GM12878 (cell line): Measurements from ENCODE around the gene DPEP1. TPM values are rescaled to one million over a fixed set of nuclear protein-coding genes. Genes with fewer than 3 reads are reported as not detected.

ENCODE experiments used
- BCL11A ChIP-seq: IDR thresholded peaks from 2 replicates; pipeline ENCODE4 v1.6.1; 2011; ENCODE audit warnings: low read depth, low read length
- CBX3 ChIP-seq: fragments of 200-600 bp; sonication (generic); IDR thresholded peaks from 2 replicates; pipeline ENCODE4 v1.6.1; 2016; ENCODE audit warnings: low read depth, borderline replicate concordance
- DPF2 ChIP-seq: fragments of 450-650 bp; IDR thresholded peaks from 2 replicates; pipeline ENCODE4 v1.6.1; 2017; ENCODE audit warnings: mild to moderate bottlenecking
- HDAC6 ChIP-seq: fragments of 200-600 bp; sonication (generic); IDR thresholded peaks from one replicate; pipeline ENCODE4 v1.8.0; 2017; ENCODE audit warnings: antibody characterized with exemption; ENCODE audit not compliant: unreplicated experiment
- IKZF2 ChIP-seq, 2 experiments: fragments of 450-650 bp; IDR thresholded peaks; 2 replicates each; pipeline ENCODE4 v1.6.1; 2017; ENCODE audit warnings: mild to moderate bottlenecking in 2 of 2, moderate library complexity in 2 of 2
- JUNB ChIP-seq: IDR thresholded peaks from 2 replicates; pipeline ENCODE4 v1.6.1; 2016; ENCODE audit warnings: antibody characterized with exemption, mild to moderate bottlenecking
- MEF2B ChIP-seq: fragments of 450-650 bp; IDR thresholded peaks from 2 replicates; pipeline ENCODE4 v1.6.1; 2018; ENCODE audit warnings: mild to moderate bottlenecking, moderate library complexity; ENCODE audit not compliant: partially characterized antibody, poor library complexity, severe bottlenecking
- MXI1 ChIP-seq: fragments of 150-350 bp; IDR thresholded peaks from 2 replicates; pipeline ENCODE4 v1.6.1; 2011; ENCODE audit warnings: low read depth, mild to moderate bottlenecking, inconsistent platforms, low read length, improper control_type of control experiment
- NFYB ChIP-seq: IDR thresholded peaks from 2 replicates; pipeline ENCODE4 v1.6.1; 2011; ENCODE audit warnings: low read depth, mild to moderate bottlenecking, low read length, improper control_type of control experiment, moderate library complexity; ENCODE audit not compliant: insufficient read depth
- SMAD5 ChIP-seq: IDR thresholded peaks from 2 replicates; pipeline ENCODE4 v1.6.1; 2016; ENCODE audit warnings: antibody characterized with exemption, low read depth
- SMC3 ChIP-seq: IDR thresholded peaks from 2 replicates; pipeline ENCODE4 v1.6.1; 2011; ENCODE audit warnings: low read length, improper control_type of control experiment, borderline replicate concordance
- ZNF217 ChIP-seq: fragments of 450-650 bp; IDR thresholded peaks from 2 replicates; pipeline ENCODE4 v1.6.1; 2017; ENCODE audit warnings: antibody characterized with exemption, mild to moderate bottlenecking
- ZNF274 ChIP-seq: IDR thresholded peaks from one replicate; pipeline ENCODE4 v1.8.0; 2011; ENCODE audit not compliant: insufficient read length, insufficient read depth
- ZSCAN29 ChIP-seq: fragments of 450-650 bp; IDR thresholded peaks from 2 replicates; pipeline ENCODE4 v1.6.1; 2017; ENCODE audit warnings: mild to moderate bottlenecking, moderate library complexity
- polyA plus RNA-seq, 11 experiments: library from polyadenylated mRNA; depleted of rRNA in 4 of 11; unstranded in 6 of 11; stranded (reverse) in 5 of 11; fragments of >200 nt; fragmentation: Nextera tagmentation in 4 of 11; fragmentation: Illumina TruSeq in 1 of 11; extraction: Ambion mirVana in 4 of 11; extraction: Trizol in 1 of 11; gene quantifications; 1 replicate in 1 of 11; 2 replicates in 10 of 11; pipeline versions ENCODE4 v1.2.1 to v1.2.3, GENCODE V29; 2011 to 2016; ENCODE audit warnings: inconsistent platforms in 2 of 11, missing spikeins in 2 of 11, low read depth in 1 of 11
- total RNA-seq, 4 experiments: library from RNA; depleted of rRNA in 3 of 4; stranded (reverse); fragments of >200 nt in 3 of 4; fragmentation: Illumina TruSeq in 1 of 4; extraction: Trizol in 1 of 4; gene quantifications; 2 replicates each; pipeline versions ENCODE4 v1.2.1 to v1.2.3, GENCODE V29; 2013 to 2021
- TF ChIP-seq, protein P1 (sequence below): IDR thresholded peaks from 2 replicates; pipeline ENCODE4 v1.6.1; 2012; ENCODE audit warnings: low read depth, low read length, improper control_type of control experiment
- TF ChIP-seq, protein P2 (sequence below): fragments of 450-650 bp; IDR thresholded peaks from 2 replicates; pipeline ENCODE4 v1.6.1; 2017; ENCODE audit warnings: mild to moderate bottlenecking, moderate library complexity
- TF ChIP-seq, protein P3 (sequence below): fragments of 450-650 bp; IDR thresholded peaks from 2 replicates; pipeline ENCODE4 v1.6.1; 2016; ENCODE audit warnings: mild to moderate bottlenecking
- TF ChIP-seq, protein P4 (sequence below): IDR thresholded peaks from 2 replicates; pipeline ENCODE4 v1.6.1; 2011; ENCODE audit warnings: borderline replicate concordance, low read depth, mild to moderate bottlenecking, moderate library complexity, low read length; ENCODE audit not compliant: insufficient read depth, poor library complexity, severe bottlenecking
- TF ChIP-seq, protein P5 (sequence below): IDR thresholded peaks from 2 replicates; pipeline ENCODE4 v1.6.1; 2012; ENCODE audit warnings: mild to moderate bottlenecking, low read depth, low read length
- TF ChIP-seq, protein P6 (sequence below): IDR thresholded peaks from 2 replicates; pipeline ENCODE4 v1.6.1; 2011; ENCODE audit warnings: low read depth, mild to moderate bottlenecking, low read length, moderate library complexity, borderline replicate concordance; ENCODE audit errors: extremely low read depth

DPEP1 gene
- total and polyA plus RNA-seq, 10 of the 15 experiments (the other 5 are each of a cell fraction or from before 2014, with no cell fraction given), result not detected

DNA sequence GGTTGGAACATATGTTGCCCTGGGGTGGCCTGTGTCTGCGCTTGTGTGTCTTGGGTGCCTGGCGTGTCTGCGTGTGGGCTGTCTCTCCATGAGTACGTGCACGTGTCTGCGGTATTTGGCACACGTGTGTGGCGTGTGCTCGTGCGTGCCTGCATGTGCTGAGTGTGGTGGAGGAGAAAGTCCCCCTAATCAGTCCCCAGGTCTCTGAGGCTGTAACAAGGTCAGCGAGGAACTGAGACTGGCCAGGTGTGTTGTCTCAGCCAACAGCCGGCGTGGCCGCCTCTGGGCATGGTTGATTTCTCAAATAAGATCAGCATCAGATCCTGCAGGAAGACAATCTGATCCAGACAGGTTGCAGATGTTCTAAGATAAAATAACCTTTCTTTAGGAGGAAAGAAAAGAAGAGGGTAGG is 41.4 kb upstream of the DPEP1 start (continued):
- TF ChIP-seq, protein P1, sequence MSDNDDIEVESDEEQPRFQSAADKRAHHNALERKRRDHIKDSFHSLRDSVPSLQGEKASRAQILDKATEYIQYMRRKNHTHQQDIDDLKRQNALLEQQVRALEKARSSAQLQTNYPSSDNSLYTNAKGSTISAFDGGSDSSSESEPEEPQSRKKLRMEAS, result no peak
- no peak for TF ChIP-seq ZNF274
- TF ChIP-seq, protein P2, sequence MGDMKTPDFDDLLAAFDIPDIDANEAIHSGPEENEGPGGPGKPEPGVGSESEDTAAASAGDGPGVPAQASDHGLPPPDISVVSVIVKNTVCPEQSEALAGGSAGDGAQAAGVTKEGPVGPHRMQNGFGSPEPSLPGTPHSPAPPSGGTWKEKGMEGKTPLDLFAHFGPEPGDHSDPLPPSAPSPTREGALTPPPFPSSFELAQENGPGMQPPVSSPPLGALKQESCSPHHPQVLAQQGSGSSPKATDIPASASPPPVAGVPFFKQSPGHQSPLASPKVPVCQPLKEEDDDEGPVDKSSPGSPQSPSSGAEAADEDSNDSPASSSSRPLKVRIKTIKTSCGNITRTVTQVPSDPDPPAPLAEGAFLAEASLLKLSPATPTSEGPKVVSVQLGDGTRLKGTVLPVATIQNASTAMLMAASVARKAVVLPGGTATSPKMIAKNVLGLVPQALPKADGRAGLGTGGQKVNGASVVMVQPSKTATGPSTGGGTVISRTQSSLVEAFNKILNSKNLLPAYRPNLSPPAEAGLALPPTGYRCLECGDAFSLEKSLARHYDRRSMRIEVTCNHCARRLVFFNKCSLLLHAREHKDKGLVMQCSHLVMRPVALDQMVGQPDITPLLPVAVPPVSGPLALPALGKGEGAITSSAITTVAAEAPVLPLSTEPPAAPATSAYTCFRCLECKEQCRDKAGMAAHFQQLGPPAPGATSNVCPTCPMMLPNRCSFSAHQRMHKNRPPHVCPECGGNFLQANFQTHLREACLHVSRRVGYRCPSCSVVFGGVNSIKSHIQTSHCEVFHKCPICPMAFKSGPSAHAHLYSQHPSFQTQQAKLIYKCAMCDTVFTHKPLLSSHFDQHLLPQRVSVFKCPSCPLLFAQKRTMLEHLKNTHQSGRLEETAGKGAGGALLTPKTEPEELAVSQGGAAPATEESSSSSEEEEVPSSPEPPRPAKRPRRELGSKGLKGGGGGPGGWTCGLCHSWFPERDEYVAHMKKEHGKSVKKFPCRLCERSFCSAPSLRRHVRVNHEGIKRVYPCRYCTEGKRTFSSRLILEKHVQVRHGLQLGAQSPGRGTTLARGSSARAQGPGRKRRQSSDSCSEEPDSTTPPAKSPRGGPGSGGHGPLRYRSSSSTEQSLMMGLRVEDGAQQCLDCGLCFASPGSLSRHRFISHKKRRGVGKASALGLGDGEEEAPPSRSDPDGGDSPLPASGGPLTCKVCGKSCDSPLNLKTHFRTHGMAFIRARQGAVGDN, result peak; percentile 26; the same call in 1 of the 2 replicates
- no peak for TF ChIP-seq JUNB
- TF ChIP-seq ZSCAN29, result no peak
- TF ChIP-seq HDAC6, result no peak
- TF ChIP-seq, protein P3, sequence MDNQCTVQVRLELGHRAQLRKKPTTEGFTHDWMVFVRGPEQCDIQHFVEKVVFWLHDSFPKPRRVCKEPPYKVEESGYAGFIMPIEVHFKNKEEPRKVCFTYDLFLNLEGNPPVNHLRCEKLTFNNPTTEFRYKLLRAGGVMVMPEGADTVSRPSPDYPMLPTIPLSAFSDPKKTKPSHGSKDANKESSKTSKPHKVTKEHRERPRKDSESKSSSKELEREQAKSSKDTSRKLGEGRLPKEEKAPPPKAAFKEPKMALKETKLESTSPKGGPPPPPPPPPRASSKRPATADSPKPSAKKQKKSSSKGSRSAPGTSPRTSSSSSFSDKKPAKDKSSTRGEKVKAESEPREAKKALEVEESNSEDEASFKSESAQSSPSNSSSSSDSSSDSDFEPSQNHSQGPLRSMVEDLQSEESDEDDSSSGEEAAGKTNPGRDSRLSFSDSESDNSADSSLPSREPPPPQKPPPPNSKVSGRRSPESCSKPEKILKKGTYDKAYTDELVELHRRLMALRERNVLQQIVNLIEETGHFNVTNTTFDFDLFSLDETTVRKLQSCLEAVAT, result peak; percentile 48; the same call in 1 of the 2 replicates
- no peak for TF ChIP-seq MXI1
- no peak for TF ChIP-seq NFYB
- TF ChIP-seq SMAD5, result no peak
- 0 out of 2 replicates have a peak, but pooled peaks have one; percentile 16 for TF ChIP-seq DPF2
- no peak for TF ChIP-seq ZNF217
- no peak for TF ChIP-seq CBX3
- TF ChIP-seq MEF2B, result peak; percentile 82
- TF ChIP-seq, protein P4, sequence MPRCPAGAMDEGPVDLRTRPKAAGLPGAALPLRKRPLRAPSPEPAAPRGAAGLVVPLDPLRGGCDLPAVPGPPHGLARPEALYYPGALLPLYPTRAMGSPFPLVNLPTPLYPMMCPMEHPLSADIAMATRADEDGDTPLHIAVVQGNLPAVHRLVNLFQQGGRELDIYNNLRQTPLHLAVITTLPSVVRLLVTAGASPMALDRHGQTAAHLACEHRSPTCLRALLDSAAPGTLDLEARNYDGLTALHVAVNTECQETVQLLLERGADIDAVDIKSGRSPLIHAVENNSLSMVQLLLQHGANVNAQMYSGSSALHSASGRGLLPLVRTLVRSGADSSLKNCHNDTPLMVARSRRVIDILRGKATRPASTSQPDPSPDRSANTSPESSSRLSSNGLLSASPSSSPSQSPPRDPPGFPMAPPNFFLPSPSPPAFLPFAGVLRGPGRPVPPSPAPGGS, result no peak
- TF ChIP-seq, protein P5, sequence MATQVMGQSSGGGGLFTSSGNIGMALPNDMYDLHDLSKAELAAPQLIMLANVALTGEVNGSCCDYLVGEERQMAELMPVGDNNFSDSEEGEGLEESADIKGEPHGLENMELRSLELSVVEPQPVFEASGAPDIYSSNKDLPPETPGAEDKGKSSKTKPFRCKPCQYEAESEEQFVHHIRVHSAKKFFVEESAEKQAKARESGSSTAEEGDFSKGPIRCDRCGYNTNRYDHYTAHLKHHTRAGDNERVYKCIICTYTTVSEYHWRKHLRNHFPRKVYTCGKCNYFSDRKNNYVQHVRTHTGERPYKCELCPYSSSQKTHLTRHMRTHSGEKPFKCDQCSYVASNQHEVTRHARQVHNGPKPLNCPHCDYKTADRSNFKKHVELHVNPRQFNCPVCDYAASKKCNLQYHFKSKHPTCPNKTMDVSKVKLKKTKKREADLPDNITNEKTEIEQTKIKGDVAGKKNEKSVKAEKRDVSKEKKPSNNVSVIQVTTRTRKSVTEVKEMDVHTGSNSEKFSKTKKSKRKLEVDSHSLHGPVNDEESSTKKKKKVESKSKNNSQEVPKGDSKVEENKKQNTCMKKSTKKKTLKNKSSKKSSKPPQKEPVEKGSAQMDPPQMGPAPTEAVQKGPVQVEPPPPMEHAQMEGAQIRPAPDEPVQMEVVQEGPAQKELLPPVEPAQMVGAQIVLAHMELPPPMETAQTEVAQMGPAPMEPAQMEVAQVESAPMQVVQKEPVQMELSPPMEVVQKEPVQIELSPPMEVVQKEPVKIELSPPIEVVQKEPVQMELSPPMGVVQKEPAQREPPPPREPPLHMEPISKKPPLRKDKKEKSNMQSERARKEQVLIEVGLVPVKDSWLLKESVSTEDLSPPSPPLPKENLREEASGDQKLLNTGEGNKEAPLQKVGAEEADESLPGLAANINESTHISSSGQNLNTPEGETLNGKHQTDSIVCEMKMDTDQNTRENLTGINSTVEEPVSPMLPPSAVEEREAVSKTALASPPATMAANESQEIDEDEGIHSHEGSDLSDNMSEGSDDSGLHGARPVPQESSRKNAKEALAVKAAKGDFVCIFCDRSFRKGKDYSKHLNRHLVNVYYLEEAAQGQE, result no peak
- TF ChIP-seq, protein P6, sequence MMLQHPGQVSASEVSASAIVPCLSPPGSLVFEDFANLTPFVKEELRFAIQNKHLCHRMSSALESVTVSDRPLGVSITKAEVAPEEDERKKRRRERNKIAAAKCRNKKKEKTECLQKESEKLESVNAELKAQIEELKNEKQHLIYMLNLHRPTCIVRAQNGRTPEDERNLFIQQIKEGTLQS, result no peak
- no peak for TF ChIP-seq IKZF2 (IDR thresholded peaks at IDR 0.05)
- 0 out of 2 replicates have a peak, but pooled peaks have one; percentile 41 for TF ChIP-seq BCL11A
- TF ChIP-seq SMC3, result no peak
